HG03439 (cell line): ENCODE data around the gene TMEM184B.

Experiments used
- ATAC-seq: cut with Tn5 transposase; IDR thresholded peaks from one replicate; pipeline ENCODE4 v1.9.1; 2021; ENCODE audit warnings: mild to moderate bottlenecking, moderate library complexity; ENCODE audit not compliant: unreplicated experiment

The TMEM184B gene

GRCh38 chr22:38228326-38228872 is 44.4 kb downstream of the TMEM184B start:
- ATAC-seq, result no peak

- ATAC-seq, result no peak
Observed at GRCh38 chr22:38226853-38227649, 45.8 kb downstream of the TMEM184B start.

- ATAC-seq, result no peak
Observed at GRCh38 chr22:38223289-38223960, 49.4 kb downstream of the TMEM184B start.

- no peak for ATAC-seq
Observed at GRCh38 chr22:38222797-38223119, 50.1 kb downstream of the TMEM184B start.

GRCh38 chr22:38221908-38222796 is 50.7 kb downstream of the TMEM184B start:
- no peak for ATAC-seq

GRCh38 chr22:38221407-38221806 is 51.4 kb downstream of the TMEM184B start:
- ATAC-seq, result no peak

- no peak for ATAC-seq
Observed at GRCh38 chr22:38220653-38221386, 52.0 kb downstream of the TMEM184B start.

GRCh38 chr22:38220163-38220562 is 52.6 kb downstream of the TMEM184B start:
- ATAC-seq, result no peak

GRCh38 chr22:38219632-38220031 is 53.2 kb downstream of the TMEM184B start:
- ATAC-seq, result no peak

GRCh38 chr22:38218661-38219622 is 53.9 kb downstream of the TMEM184B start:
- ATAC-seq, result no peak

GRCh38 chr22:38215156-38216038 is 57.4 kb downstream of the TMEM184B start:
- no peak for ATAC-seq

- peak; percentile 61 for ATAC-seq
Observed at GRCh38 chr22:38214302-38215056, 58.3 kb downstream of the TMEM184B start.

GRCh38 chr22:38213990-38214301 is 58.9 kb downstream of the TMEM184B start:
- ATAC-seq, result no peak

- ATAC-seq, result no peak
Observed at GRCh38 chr22:38213319-38213989, 59.4 kb downstream of the TMEM184B start.

- no peak for ATAC-seq
Observed at GRCh38 chr22:38212442-38212841, 60.4 kb downstream of the TMEM184B start.

GRCh38 chr22:38211556-38211955 is 61.3 kb downstream of the TMEM184B start:
- ATAC-seq, result no peak

- no peak for ATAC-seq
Observed at GRCh38 chr22:38208551-38208968, 64.2 kb downstream of the TMEM184B start.
